ENCODE measurements around the gene MEGF8.

GRCh38 chr19:42294471-42295137 lies 30.8 kb upstream of the MEGF8 start:
- TF ChIP-seq EZH2 (IDR thresholded peaks at IDR 0.05; ENCODE audit: insufficient read depth, poor library complexity, severe bottlenecking) (no peak), EZH2phosphoT487 (IDR thresholded peaks at IDR 0.05; ENCODE audit: insufficient read depth, low read depth) (no peak)
